ENCODE results near the gene PTPN13. TPM values are rescaled to one million over a fixed set of nuclear protein-coding genes. Genes with fewer than 3 reads are reported as not detected.

PTPN13 gene
- total RNA-seq, 3 donors from 2014 or later (not counting 1 experiment from before 2014, with no cell fraction given) = 0.20 to 2.4 (median 0.40) TPM

DNA sequence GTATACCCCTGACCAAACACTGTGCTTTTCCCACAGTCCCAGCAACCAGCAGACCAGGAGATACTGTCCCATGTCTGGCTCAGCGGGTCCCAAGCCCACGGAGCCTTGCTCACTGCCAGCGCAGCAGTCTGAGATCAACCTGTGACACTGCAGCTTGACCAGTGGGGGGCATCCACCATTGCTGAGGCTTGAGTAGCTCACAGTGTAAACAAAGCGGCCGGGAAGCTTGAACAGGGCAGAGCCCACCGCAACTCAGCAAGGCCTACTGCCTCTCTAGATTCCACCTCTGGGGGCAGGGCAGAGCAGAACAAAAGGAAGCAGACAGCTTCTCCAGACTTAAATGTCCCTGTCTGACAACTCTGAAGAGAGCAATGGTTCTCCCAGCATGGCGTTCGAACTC lies 197.0 kb downstream of the PTPN13 start:
- Histone ChIP-seq H3K27me3 (ENCODE audit: control insufficient read depth, insufficient read depth, low read length) (no peaks in the 10 kb centered on the region), H3K4me3 (ENCODE audit: low read length) (no peak overlapping the region), H3K27ac (ENCODE audit: low read length) (no peak overlapping the region), H3K9me3 (ENCODE audit: control insufficient read depth, insufficient read depth, low read length) (no peaks in the 10 kb centered on the region), H3K36me3 (ENCODE audit: control insufficient read depth, insufficient read depth, low read length) (no peaks in the 10 kb centered on the region), H3K4me1 (ENCODE audit: control insufficient read depth, insufficient read depth, low read length) (no peaks in the 10 kb centered on the region)
- no peak overlapping the region for H3K27ac Mint-ChIP-seq
- ATAC-seq (no peak), DNase-seq (no peak)
- H3K4me3 Mint-ChIP-seq = no peak overlapping the region
- H3K36me3 Mint-ChIP-seq = no peaks in the 10 kb centered on the region
- intact Hi-C loops (cut with micrococcal nuclease) = no loop called here
- 97% methylated on average over 8 of the region's 8 CpGs for WGBS (ENCODE audit: insufficient coverage)
- H3K27me3 Mint-ChIP-seq (ENCODE audit: low read depth in 2 of 2) = no peaks in the 10 kb centered on the region
- TF ChIP-seq, protein P1, sequence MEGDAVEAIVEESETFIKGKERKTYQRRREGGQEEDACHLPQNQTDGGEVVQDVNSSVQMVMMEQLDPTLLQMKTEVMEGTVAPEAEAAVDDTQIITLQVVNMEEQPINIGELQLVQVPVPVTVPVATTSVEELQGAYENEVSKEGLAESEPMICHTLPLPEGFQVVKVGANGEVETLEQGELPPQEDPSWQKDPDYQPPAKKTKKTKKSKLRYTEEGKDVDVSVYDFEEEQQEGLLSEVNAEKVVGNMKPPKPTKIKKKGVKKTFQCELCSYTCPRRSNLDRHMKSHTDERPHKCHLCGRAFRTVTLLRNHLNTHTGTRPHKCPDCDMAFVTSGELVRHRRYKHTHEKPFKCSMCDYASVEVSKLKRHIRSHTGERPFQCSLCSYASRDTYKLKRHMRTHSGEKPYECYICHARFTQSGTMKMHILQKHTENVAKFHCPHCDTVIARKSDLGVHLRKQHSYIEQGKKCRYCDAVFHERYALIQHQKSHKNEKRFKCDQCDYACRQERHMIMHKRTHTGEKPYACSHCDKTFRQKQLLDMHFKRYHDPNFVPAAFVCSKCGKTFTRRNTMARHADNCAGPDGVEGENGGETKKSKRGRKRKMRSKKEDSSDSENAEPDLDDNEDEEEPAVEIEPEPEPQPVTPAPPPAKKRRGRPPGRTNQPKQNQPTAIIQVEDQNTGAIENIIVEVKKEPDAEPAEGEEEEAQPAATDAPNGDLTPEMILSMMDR (IDR thresholded peaks at IDR 0.05) = no peak
- H3K9me3 Mint-ChIP-seq = peaks cover 6 to 7% of the 10 kb centered on the region in 2 donors
- H3K4me1 Mint-ChIP-seq = no peaks in the 10 kb centered on the region

DNA sequence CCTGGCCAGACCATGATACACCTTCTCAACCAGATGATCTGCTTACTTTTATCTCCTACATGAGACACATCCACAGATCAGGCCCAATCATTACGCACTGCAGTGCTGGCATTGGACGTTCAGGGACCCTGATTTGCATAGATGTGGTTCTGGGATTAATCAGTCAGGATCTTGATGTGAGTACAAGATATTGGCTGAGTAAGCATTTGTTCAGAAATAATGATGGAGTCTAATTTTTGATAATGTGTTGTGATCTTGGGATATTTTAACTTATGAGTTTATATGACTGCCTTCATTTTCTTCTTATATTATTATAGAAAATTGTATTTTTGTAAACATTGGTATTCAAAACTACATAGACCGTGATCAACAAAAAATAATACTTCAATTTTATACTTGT lies 215.7 kb downstream of the PTPN13 start:
- H3K9me3 ChIP-seq (ENCODE audit: control insufficient read depth, insufficient read depth, low read length) = no peaks in the 10 kb centered on the region
- TF ChIP-seq, protein P1 (IDR thresholded peaks at IDR 0.05) = no peak
- DNase-seq (no peak), ATAC-seq (no peak)
- no peaks in the 10 kb centered on the region for H3K4me1 ChIP-seq (ENCODE audit: control insufficient read depth, insufficient read depth, low read length)
- H3K4me3 ChIP-seq (ENCODE audit: low read length) = no peak overlapping the region
- WGBS (ENCODE audit: insufficient coverage) = 86% methylated on average over 2 of the region's 3 CpGs
- no peaks in the 10 kb centered on the region for H3K27me3 ChIP-seq (ENCODE audit: control insufficient read depth, insufficient read depth, low read length)
- Mint-ChIP-seq H3K27ac (no peak overlapping the region), H3K9me3 (peaks cover 0 to 5% of the 10 kb centered on the region in 2 donors), H3K27me3 (ENCODE audit: low read depth in 2 of 2) (no peaks in the 10 kb centered on the region), H3K4me1 (no peaks in the 10 kb centered on the region), H3K36me3 (no peaks in the 10 kb centered on the region), H3K4me3 (no peak overlapping the region)
- H3K27ac ChIP-seq (ENCODE audit: low read length) = no peak overlapping the region
- no peaks in the 10 kb centered on the region for H3K36me3 ChIP-seq (ENCODE audit: control insufficient read depth, insufficient read depth, low read length)
- intact Hi-C loops (cut with micrococcal nuclease) = no loop called here

DNA sequence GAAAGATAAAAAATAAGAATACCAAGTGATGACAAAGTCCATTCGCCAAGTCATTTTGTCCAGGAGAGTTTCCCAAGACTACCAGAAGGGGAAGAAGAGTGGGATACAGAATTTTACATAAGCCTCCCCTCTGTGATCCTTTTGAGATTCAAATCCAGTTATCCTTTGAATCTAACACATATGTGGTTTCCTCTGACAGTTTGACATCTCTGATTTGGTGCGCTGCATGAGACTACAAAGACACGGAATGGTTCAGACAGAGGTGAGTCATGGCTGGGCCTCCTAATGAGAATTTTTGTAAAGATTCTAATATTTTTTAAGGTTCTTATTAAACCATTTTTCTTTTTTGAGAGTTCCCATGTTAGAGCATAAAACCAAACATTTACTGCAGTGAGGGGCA lies 216.7 kb downstream of the PTPN13 start:
- Mint-ChIP-seq H3K9me3 (peaks cover 0 to 5% of the 10 kb centered on the region in 2 donors), H3K4me3 (no peak overlapping the region), H3K36me3 (no peaks in the 10 kb centered on the region), H3K27me3 (ENCODE audit: low read depth in 2 of 2) (no peaks in the 10 kb centered on the region), H3K4me1 (no peaks in the 10 kb centered on the region), H3K27ac (no peak overlapping the region)
- Histone ChIP-seq H3K9me3 (ENCODE audit: control insufficient read depth, insufficient read depth, low read length) (peaks cover 4% of the 10 kb centered on the region), H3K4me1 (ENCODE audit: control insufficient read depth, insufficient read depth, low read length) (no peaks in the 10 kb centered on the region), H3K27me3 (ENCODE audit: control insufficient read depth, insufficient read depth, low read length) (no peaks in the 10 kb centered on the region), H3K27ac (ENCODE audit: low read length) (no peak overlapping the region), H3K36me3 (ENCODE audit: control insufficient read depth, insufficient read depth, low read length) (no peaks in the 10 kb centered on the region), H3K4me3 (ENCODE audit: low read length) (no peak overlapping the region)
- intact Hi-C loops (cut with micrococcal nuclease) = no loop called here
- TF ChIP-seq, protein P1 (IDR thresholded peaks at IDR 0.05) = no peak
- ATAC-seq (no peak), DNase-seq (no peak)
- 100% methylated on average over 1 of the region's 3 CpGs for WGBS (ENCODE audit: insufficient coverage)

DNA sequence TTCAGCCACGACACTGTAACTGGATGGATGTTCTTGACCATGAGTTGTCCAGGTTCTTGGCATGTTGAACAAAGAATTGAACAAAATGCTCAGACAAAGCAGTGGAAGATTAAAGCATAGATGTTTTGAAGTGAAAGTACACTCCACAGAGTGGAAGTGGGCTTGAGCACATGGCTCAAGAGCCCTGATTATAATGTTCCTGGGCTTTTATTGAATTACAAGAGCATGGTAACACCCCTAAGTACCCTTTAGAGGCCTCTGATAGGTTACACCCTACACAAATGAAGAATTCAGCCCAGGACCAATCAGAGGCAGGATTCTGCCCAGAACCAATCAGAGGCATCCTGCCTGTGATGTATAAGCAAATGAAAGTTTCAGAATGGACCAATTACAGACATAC lies 221.5 kb downstream of the PTPN13 start:
- H3K4me3 Mint-ChIP-seq = no peak overlapping the region
- peaks cover 2 to 7% of the 10 kb centered on the region in 2 donors for H3K9me3 Mint-ChIP-seq
- ATAC-seq (no peak), DNase-seq (no peak)
- TF ChIP-seq, protein P1 (IDR thresholded peaks at IDR 0.05) = no peak
- 60% methylated on average over 1 of the region's 1 CpG for WGBS (ENCODE audit: insufficient coverage)
- no peak overlapping the region for H3K27ac Mint-ChIP-seq
- Histone ChIP-seq H3K36me3 (ENCODE audit: control insufficient read depth, insufficient read depth, low read length) (no peaks in the 10 kb centered on the region), H3K4me3 (ENCODE audit: low read length) (no peak overlapping the region), H3K27me3 (ENCODE audit: control insufficient read depth, insufficient read depth, low read length) (no peaks in the 10 kb centered on the region), H3K4me1 (ENCODE audit: control insufficient read depth, insufficient read depth, low read length) (no peaks in the 10 kb centered on the region), H3K27ac (ENCODE audit: low read length) (no peak overlapping the region), H3K9me3 (ENCODE audit: control insufficient read depth, insufficient read depth, low read length) (peaks cover 9% of the 10 kb centered on the region)
- no peaks in the 10 kb centered on the region for H3K4me1 Mint-ChIP-seq
- intact Hi-C loops (cut with micrococcal nuclease) = no loop called here
- H3K36me3 Mint-ChIP-seq = no peaks in the 10 kb centered on the region
- no peaks in the 10 kb centered on the region for H3K27me3 Mint-ChIP-seq (ENCODE audit: low read depth in 2 of 2)

Measured in natural killer cell (primary cell).